C4-2B (cell line): Measurements from ENCODE around the gene ADRB2.

ENCODE experiments used
- ZFX ChIP-seq: fragments of 450-650 bp; IDR thresholded peaks from 2 replicates; pipeline ENCODE4 v1.6.1; 2017
- TF ChIP-seq, protein P1 (sequence below): fragments of 450-650 bp; conservative IDR thresholded peaks from 2 replicates; pipeline ENCODE4 v1.5.1; 2017; ENCODE audit warnings: mild to moderate bottlenecking

GRCh38 chr5:148829248-148829594, 2.8 kb downstream of the ADRB2 start:
- TF ChIP-seq, protein P1, sequence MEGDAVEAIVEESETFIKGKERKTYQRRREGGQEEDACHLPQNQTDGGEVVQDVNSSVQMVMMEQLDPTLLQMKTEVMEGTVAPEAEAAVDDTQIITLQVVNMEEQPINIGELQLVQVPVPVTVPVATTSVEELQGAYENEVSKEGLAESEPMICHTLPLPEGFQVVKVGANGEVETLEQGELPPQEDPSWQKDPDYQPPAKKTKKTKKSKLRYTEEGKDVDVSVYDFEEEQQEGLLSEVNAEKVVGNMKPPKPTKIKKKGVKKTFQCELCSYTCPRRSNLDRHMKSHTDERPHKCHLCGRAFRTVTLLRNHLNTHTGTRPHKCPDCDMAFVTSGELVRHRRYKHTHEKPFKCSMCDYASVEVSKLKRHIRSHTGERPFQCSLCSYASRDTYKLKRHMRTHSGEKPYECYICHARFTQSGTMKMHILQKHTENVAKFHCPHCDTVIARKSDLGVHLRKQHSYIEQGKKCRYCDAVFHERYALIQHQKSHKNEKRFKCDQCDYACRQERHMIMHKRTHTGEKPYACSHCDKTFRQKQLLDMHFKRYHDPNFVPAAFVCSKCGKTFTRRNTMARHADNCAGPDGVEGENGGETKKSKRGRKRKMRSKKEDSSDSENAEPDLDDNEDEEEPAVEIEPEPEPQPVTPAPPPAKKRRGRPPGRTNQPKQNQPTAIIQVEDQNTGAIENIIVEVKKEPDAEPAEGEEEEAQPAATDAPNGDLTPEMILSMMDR: no peak
- TF ChIP-seq ZFX: no peak
